Regular cardiac myocyte (primary cell): ENCODE results near the gene EPHB2. TPM values are rescaled to one million over a fixed set of nuclear protein-coding genes. Genes with fewer than 3 reads are reported as not detected.

Experiments used
- total RNA-seq: library from RNA; depleted of rRNA; stranded (reverse); fragments of >200 nt; gene quantifications from 2 replicates; pipeline ENCODE4 v1.2.3, GENCODE V29; 2014

EPHB2 gene
- total RNA-seq, result 1.2 and 2.3 TPM in 2 replicates

DNA sequence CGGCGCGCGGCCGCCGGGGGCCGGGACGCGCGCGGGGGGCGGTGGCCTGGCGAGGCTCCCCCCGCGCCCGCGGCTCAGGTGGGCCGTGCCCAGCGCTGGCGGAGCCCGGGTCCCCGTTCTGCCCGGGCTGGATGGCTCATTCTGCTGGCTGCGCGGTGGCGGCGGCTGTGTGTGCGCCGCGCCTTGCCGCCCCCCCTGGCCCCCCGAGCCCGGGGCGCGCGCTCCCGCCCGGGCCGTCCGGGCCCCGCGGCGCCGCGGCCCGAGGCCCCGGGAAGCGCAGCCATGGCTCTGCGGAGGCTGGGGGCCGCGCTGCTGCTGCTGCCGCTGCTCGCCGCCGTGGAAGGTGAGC lies at the start of gene EPHB2:
Gene EPHB2, plus strand, starts transcription at position 139 of the 349 bp plus-strand sequence. Its CDS starts 144 bp downstream, at position 283.

Other genes starting within 250 kb of the EPHB2 start
- not detected in 2 replicates for gene EPHA8, start 147.3 kb upstream of the EPHB2 start, total RNA-seq
- gene C1QA, start 74.2 kb upstream of the EPHB2 start, total RNA-seq, result not detected in 2 replicates
- gene C1QC, start 67.2 kb upstream of the EPHB2 start, total RNA-seq, result not detected in 2 replicates
- not detected in 2 replicates for gene C1QB, start 57.6 kb upstream of the EPHB2 start, total RNA-seq